Activated T-helper 1 cell treated with anti-CD3 and anti-CD28 coated beads, Interleukin-12 subunit alpha, Interleukin-12 subunit beta, Interleukin-2, Interleukin-4 antibody, amounts not matched to agents 30 ng/mL and 10 ng/mL and 1 ng/mL, durations not matched to agents 14 hours and 24 hours and 36 hours (primary cell): ENCODE measurements around the gene CCR5. TPM values are rescaled to one million over a fixed set of nuclear protein-coding genes. Genes with fewer than 3 reads are reported as not detected.
"Not testable (repeated sequence)": the region's sequence is repeated elsewhere in the genome, so short reads cannot be mapped to it uniquely, and the experiment has no call there.

Experiments
- DNase-seq: peaks from one replicate; pipeline ENCODE4 v3.0.0; 2021; ENCODE audit warnings: low spot score
- H3K27ac Mint-ChIP-seq: one replicate; pipeline ENCODE4 v1.8.0; 2021; ENCODE audit warnings: mild to moderate bottlenecking, mixed read lengths
- H3K27me3 Mint-ChIP-seq: one replicate; pipeline ENCODE4 v1.8.0; 2022; ENCODE audit warnings: mild to moderate bottlenecking, moderate library complexity, mixed read lengths; ENCODE audit not compliant: insufficient read depth
- H3K36me3 Mint-ChIP-seq: one replicate; pipeline ENCODE4 v1.8.0; 2021; ENCODE audit warnings: low read depth, mixed read lengths
- H3K4me1 Mint-ChIP-seq: one replicate; pipeline ENCODE4 v1.8.0; 2021; ENCODE audit warnings: low read depth, mixed read lengths
- H3K4me3 Mint-ChIP-seq: one replicate; pipeline ENCODE4 v1.8.0; 2021; ENCODE audit warnings: mild to moderate bottlenecking, moderate library complexity, mixed read lengths
- H3K9me3 Mint-ChIP-seq: one replicate; pipeline ENCODE4 v1.8.0; 2021; ENCODE audit warnings: mixed read lengths
- intact Hi-C: fragments of 100-400 bp; cut with micrococcal nuclease; formaldehyde crosslinking; loops from one replicate; pipeline ENCODE4 v1.15.1; 2024
- total RNA-seq: library from RNA; stranded (reverse); gene quantifications from 2 replicates; pipeline ENCODE4 v1.2.3, GENCODE V29; 2022

Gene CCR5
- total RNA-seq, 1 donor from 2014 or later, result 5.8 TPM

- peaks cover 22% of the 10 kb centered on the region for H3K36me3 Mint-ChIP-seq
- no peak for DNase-seq
- H3K4me3 Mint-ChIP-seq, result peak overlapping the region; percentile 25
- H3K9me3 Mint-ChIP-seq, result no peaks in the 10 kb centered on the region
- peak overlapping the region; percentile 50 for H3K27ac Mint-ChIP-seq
- H3K27me3 Mint-ChIP-seq, result peaks cover 6% of the 10 kb centered on the region
- intact Hi-C loops, result loop anchor here (1.0 to 2.0 kb wide), 2 partner anchors 65 to 77 kb away; no protein-coding TSS in a partner anchor
- peaks cover 69% of the 10 kb centered on the region for H3K4me1 Mint-ChIP-seq
These were observed 5.1 kb downstream of the CCR5 start for GRCh38 chr3:46375814-46376213.

- Mint-ChIP-seq H3K36me3 (peaks cover 16% of the 10 kb centered on the region), H3K9me3 (no peaks in the 10 kb centered on the region), H3K27ac (no peak overlapping the region), H3K27me3 (peaks cover 8% of the 10 kb centered on the region), H3K4me1 (peaks cover 56% of the 10 kb centered on the region), H3K4me3 (no peak overlapping the region)
- intact Hi-C loops, result loop anchor here (1.0 to 2.0 kb wide), 3 partner anchors 299 to 618 kb away; no protein-coding TSS in a partner anchor
- peak; percentile 55 for DNase-seq
These were observed 7.7 kb downstream of the CCR5 start for GRCh38 chr3:46378426-46378942.

- peaks cover 5% of the 10 kb centered on the region for H3K27me3 Mint-ChIP-seq
- peaks cover 9% of the 10 kb centered on the region for H3K36me3 Mint-ChIP-seq
- no peak for DNase-seq
- peak overlapping the region; percentile 27 for H3K4me3 Mint-ChIP-seq
- intact Hi-C loops, result no loop called here
- peaks cover 50% of the 10 kb centered on the region for H3K4me1 Mint-ChIP-seq
- peak overlapping the region; percentile 58 for H3K27ac Mint-ChIP-seq
- no peaks in the 10 kb centered on the region for H3K9me3 Mint-ChIP-seq
These were observed 9.9 kb downstream of the CCR5 start for GRCh38 chr3:46380471-46381221.

- Mint-ChIP-seq H3K4me3 (no peak overlapping the region), H3K9me3 (no peaks in the 10 kb centered on the region), H3K27me3 (peaks cover 5% of the 10 kb centered on the region), H3K27ac (no peak overlapping the region), H3K36me3 (peaks cover 10% of the 10 kb centered on the region), H3K4me1 (peaks cover 48% of the 10 kb centered on the region)
- intact Hi-C loops, result no loop called here
- no peak for DNase-seq
These were observed 10.9 kb downstream of the CCR5 start for GRCh38 chr3:46381625-46382024.

GRCh38 chr3:46383211-46383950 is 12.6 kb downstream of the CCR5 start:
- peaks cover 2% of the 10 kb centered on the region for H3K27me3 Mint-ChIP-seq
- intact Hi-C loops, result no loop called here
- H3K4me3 Mint-ChIP-seq, result no peak overlapping the region
- H3K9me3 Mint-ChIP-seq, result no peaks in the 10 kb centered on the region
- H3K27ac Mint-ChIP-seq, result no peak overlapping the region
- peaks cover 4% of the 10 kb centered on the region for H3K36me3 Mint-ChIP-seq
- peaks cover 44% of the 10 kb centered on the region for H3K4me1 Mint-ChIP-seq
- DNase-seq, result no peak

- no peak overlapping the region for H3K4me3 Mint-ChIP-seq
- intact Hi-C loops, result no loop called here
- no peak overlapping the region for H3K27ac Mint-ChIP-seq
- H3K27me3 Mint-ChIP-seq, result peaks cover 2% of the 10 kb centered on the region
- no peak for DNase-seq
- peaks cover 42% of the 10 kb centered on the region for H3K4me1 Mint-ChIP-seq
- no peaks in the 10 kb centered on the region for H3K9me3 Mint-ChIP-seq
- peaks cover 4% of the 10 kb centered on the region for H3K36me3 Mint-ChIP-seq
These were observed 13.2 kb downstream of the CCR5 start for GRCh38 chr3:46383951-46384330.

GRCh38 chr3:46386205-46386604 is 15.5 kb downstream of the CCR5 start:
- H3K4me1 Mint-ChIP-seq, result peaks cover 29% of the 10 kb centered on the region
- peaks cover 1% of the 10 kb centered on the region for H3K36me3 Mint-ChIP-seq
- H3K4me3 Mint-ChIP-seq, result no peak overlapping the region
- DNase-seq, result no peak
- no peak overlapping the region for H3K27ac Mint-ChIP-seq
- intact Hi-C loops, result no loop called here
- H3K27me3 Mint-ChIP-seq, result peaks cover 2% of the 10 kb centered on the region
- H3K9me3 Mint-ChIP-seq, result no peaks in the 10 kb centered on the region

- H3K9me3 Mint-ChIP-seq, H3K36me3 Mint-ChIP-seq, H3K27ac Mint-ChIP-seq, H3K27me3 Mint-ChIP-seq, intact Hi-C loops, H3K4me3 Mint-ChIP-seq, DNase-seq: not testable (repeated sequence)
- H3K4me1 Mint-ChIP-seq, result peaks cover 16% of the 10 kb centered on the region
These were observed 18.1 kb downstream of the CCR5 start for GRCh38 chr3:46388847-46389246.

- intact Hi-C loops, result no loop called here
- Mint-ChIP-seq H3K36me3 (peaks cover 1% of the 10 kb centered on the region), H3K27ac (no peak overlapping the region), H3K4me1 (peaks cover 13% of the 10 kb centered on the region), H3K9me3 (no peaks in the 10 kb centered on the region), H3K27me3 (no peaks in the 10 kb centered on the region), H3K4me3 (no peak overlapping the region)
- no peak for DNase-seq
These were observed 18.6 kb downstream of the CCR5 start for GRCh38 chr3:46389306-46389705.

- DNase-seq, H3K9me3 Mint-ChIP-seq, intact Hi-C loops, H3K4me3 Mint-ChIP-seq, H3K4me1 Mint-ChIP-seq, H3K27ac Mint-ChIP-seq, H3K27me3 Mint-ChIP-seq, H3K36me3 Mint-ChIP-seq: not testable (repeated sequence)
These were observed 20.8 kb downstream of the CCR5 start for GRCh38 chr3:46391526-46391925.

GRCh38 chr3:46393011-46393410 is 22.3 kb downstream of the CCR5 start:
- H3K4me1 Mint-ChIP-seq, result peaks cover 9% of the 10 kb centered on the region
- H3K9me3 Mint-ChIP-seq, result no peaks in the 10 kb centered on the region

GRCh38 chr3:46393554-46394434 is 23.0 kb downstream of the CCR5 start:
- intact Hi-C loops, result no loop called here
- peaks cover 9% of the 10 kb centered on the region for H3K4me1 Mint-ChIP-seq
- no peaks in the 10 kb centered on the region for H3K9me3 Mint-ChIP-seq
- DNase-seq, result no peak
- H3K27ac Mint-ChIP-seq, result no peak overlapping the region
- peaks cover 9% of the 10 kb centered on the region for H3K27me3 Mint-ChIP-seq
- H3K36me3 Mint-ChIP-seq, result no peaks in the 10 kb centered on the region
- no peak overlapping the region for H3K4me3 Mint-ChIP-seq

More at GRCh38 chr3:46393011-46393410, 22.3 kb downstream of the CCR5 start:
- intact Hi-C loops, result no loop called here
- no peaks in the 10 kb centered on the region for H3K36me3 Mint-ChIP-seq
- no peak overlapping the region for H3K4me3 Mint-ChIP-seq
- DNase-seq, result no peak
- H3K27ac Mint-ChIP-seq, result no peak overlapping the region
- H3K27me3 Mint-ChIP-seq, result peaks cover 9% of the 10 kb centered on the region
